Measurements from ENCODE around the gene OSBPL6.

OSBPL6 gene

GRCh38 chr2:178359192-178359912 is 165.0 kb downstream of the OSBPL6 start:
- no peak for DNase-seq

- no peak for DNase-seq
Measured at GRCh38 chr2:178361588-178361987, 167.3 kb downstream of the OSBPL6 start.

- DNase-seq: no peak
Measured at GRCh38 chr2:178363252-178363651, 168.9 kb downstream of the OSBPL6 start.

GRCh38 chr2:178365116-178365515 is 170.8 kb downstream of the OSBPL6 start:
- no peak for DNase-seq

GRCh38 chr2:178366412-178366811 is 172.1 kb downstream of the OSBPL6 start:
- no peak for DNase-seq

GRCh38 chr2:178367344-178367743 is 173.0 kb downstream of the OSBPL6 start:
- DNase-seq: no peak

GRCh38 chr2:178374865-178375264 is 180.6 kb downstream of the OSBPL6 start:
- DNase-seq: no peak

GRCh38 chr2:178377046-178377445 is 182.7 kb downstream of the OSBPL6 start:
- DNase-seq: no peak

GRCh38 chr2:178379162-178380004 is 185.1 kb downstream of the OSBPL6 start:
- DNase-seq: no peak

GRCh38 chr2:178380763-178381162 is 186.5 kb downstream of the OSBPL6 start:
- DNase-seq: no peak

- DNase-seq: no peak
Measured at GRCh38 chr2:178383718-178384117, 189.4 kb downstream of the OSBPL6 start.

- no peak for DNase-seq
Measured at GRCh38 chr2:178385595-178386148, 191.4 kb downstream of the OSBPL6 start.

- DNase-seq: no peak
Measured at GRCh38 chr2:178386986-178387597, 192.8 kb downstream of the OSBPL6 start.

GRCh38 chr2:178388287-178388686 is 194.0 kb downstream of the OSBPL6 start:
- no peak for DNase-seq

- no peak for DNase-seq
Measured at GRCh38 chr2:178391701-178392100, 197.4 kb downstream of the OSBPL6 start.

- no peak for DNase-seq
Measured at GRCh38 chr2:178392215-178392614, 197.9 kb downstream of the OSBPL6 start.

- DNase-seq: no peak
Measured at GRCh38 chr2:178394859-178395258, 200.5 kb downstream of the OSBPL6 start.

- no peak for DNase-seq
Measured at GRCh38 chr2:178395295-178395694, 201.0 kb downstream of the OSBPL6 start.

GRCh38 chr2:178395941-178396570 is 201.7 kb downstream of the OSBPL6 start:
- no peak for DNase-seq

GRCh38 chr2:178397002-178397605 is 202.8 kb downstream of the OSBPL6 start:
- DNase-seq: peak in 1 of 14 donors; percentile 46

GRCh38 chr2:178401994-178402437 is 207.7 kb downstream of the OSBPL6 start:
- DNase-seq: no peak
